GM13976 (cell line): Measurements from ENCODE around the gene KRTAP4-8.
"Not testable (repeated sequence)": the region's sequence is repeated elsewhere in the genome, so short reads cannot be mapped to it uniquely, and the experiment has no call there.

Experiments
- DNase-seq: peaks from one replicate; pipeline ENCODE4 v3.0.0; 2012; ENCODE audit warnings: low spot score
- CTCF ChIP-seq: IDR thresholded peaks from 2 replicates; pipeline ENCODE4 v1.5.1; 2012; ENCODE audit warnings: borderline replicate concordance, mild to moderate bottlenecking; ENCODE audit not compliant: insufficient read depth; ENCODE audit errors: extremely low read depth, missing control alignments, control extremely low read depth
- in situ Hi-C: fragments of 300-500 bp; cut with MboI; formaldehyde crosslinking; loops from one replicate; pipeline ENCODE4 v1.12.0; 2022; ENCODE audit warnings: low sequenced_read_pairs, mixed read lengths, inconsistent platforms; ENCODE audit not compliant: unreplicated experiment

The KRTAP4-8 gene

GRCh38 chr17:41103896-41104295, 6.0 kb upstream of the KRTAP4-8 start:
- DNase-seq = no peak
- in situ Hi-C loops = no loop called here
- TF ChIP-seq CTCF = no peak

DNA sequence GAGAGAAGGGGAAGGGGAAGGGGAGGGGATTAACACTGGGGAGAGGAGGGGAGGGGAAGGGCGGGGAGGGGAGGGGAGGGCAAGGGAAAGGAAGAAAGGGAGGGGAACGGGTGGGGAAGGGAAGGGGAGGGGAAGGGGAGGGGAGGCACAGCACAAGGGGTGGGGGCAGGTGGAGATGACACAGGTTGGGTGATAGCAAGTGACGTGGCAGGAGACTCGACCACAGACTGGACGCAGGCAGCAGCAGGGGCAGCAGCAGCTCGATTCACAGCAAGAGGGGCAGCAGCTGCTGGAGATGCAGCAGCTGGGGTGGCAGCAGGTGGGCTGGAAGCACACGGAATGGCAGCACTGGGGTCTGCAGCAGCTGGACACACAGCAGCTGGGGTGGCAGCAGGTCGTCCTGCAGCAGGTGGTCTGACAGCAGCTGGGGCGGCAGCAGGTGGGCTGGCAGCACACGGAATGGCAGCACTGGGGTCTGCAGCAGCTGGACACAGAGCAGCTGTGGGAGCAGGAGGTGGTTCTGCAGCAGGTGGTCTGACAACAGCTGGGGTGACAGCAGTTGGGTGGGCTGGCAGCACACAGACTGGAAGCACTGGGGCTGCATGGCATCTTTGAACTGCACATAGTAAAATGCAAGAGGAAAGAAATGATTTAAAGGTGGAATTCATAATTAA, 3.8 kb upstream of the KRTAP4-8 start, which contains the start of gene KRTAP4-16:
TSS of gene KRTAP4-16 (minus strand) at position 624 of the 674 bp plus-strand sequence. CDS start at position 624, 0 bp downstream.
- DNase-seq = no peak
- no peak for TF ChIP-seq CTCF
- in situ Hi-C loops = no loop called here

DNA sequence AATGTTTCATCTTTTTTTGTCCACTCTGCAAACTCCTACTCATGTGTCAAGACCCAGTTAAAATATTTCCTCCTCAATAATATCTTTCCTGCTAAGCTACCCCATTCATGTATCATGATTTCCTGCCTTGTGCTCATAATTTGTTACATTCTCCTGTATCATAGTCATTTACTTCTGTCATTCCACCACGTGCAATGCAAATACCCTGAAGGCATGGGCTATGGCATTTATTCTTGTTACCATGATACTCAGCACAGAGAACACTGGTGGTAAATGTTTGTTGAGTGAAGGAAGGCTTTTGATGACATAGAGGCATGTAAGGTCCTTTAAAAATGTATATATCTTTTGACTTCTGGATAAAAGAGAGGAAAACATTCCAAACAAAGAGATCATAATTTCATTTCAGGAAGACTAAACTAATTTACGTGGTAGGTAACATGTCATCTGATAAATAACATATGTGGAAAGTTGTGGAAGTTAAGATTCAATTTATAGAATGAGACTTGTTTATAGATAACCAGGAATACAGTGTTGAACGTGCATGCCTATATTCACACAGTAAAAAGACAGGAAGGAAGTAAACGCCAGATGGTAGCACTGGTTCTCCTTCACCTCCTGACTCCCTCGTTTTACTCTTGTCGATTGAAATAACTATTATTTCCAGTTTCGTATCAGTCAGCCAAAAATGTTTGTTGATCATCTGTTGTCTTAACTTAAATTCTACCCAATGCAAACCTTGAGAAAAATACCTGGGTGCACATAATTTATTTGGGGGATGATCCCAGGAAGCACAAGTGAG, 1.9 kb upstream of the KRTAP4-8 start:
- DNase-seq, in situ Hi-C loops: not testable (repeated sequence)

GRCh38 chr17:41098481-41098880, 539 bp upstream of the KRTAP4-8 start:
- no peak for DNase-seq
- TF ChIP-seq CTCF = no peak
- in situ Hi-C loops = no loop called here

- DNase-seq = no peak
- TF ChIP-seq CTCF = no peak
- in situ Hi-C loops = no loop called here
Measured at GRCh38 chr17:41096055-41096454, 1.9 kb downstream of the KRTAP4-8 start.

DNA sequence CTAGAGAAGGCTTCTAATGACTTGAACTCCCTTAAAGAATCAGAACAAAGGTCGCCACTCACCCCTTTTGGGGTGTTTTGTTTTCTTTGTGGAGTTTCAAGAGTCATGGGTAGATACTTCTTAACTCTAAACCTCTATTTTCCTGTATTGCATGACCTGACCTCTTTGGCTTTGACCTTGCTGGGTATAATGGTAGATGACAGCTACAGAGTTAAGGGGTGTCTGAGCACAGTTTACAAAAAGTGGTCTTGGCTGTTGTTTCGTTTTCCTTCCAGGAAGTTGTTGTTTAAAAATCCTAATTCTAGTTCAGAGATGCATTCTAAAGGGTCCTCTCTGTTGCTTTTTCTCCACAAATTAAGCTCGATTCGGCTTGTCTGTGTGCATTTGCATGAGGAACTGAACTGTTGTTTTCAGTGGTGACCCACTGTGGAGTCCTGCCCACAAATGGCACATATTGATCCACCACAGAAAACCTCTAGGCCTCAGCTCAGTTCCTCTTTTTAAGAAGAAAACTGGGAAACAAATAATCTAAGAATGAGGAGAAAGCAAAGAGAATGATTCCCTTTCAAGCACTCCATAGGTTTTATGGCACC, 9.1 kb downstream of the KRTAP4-8 start:
- DNase-seq, in situ Hi-C loops: not testable (repeated sequence)

DNA sequence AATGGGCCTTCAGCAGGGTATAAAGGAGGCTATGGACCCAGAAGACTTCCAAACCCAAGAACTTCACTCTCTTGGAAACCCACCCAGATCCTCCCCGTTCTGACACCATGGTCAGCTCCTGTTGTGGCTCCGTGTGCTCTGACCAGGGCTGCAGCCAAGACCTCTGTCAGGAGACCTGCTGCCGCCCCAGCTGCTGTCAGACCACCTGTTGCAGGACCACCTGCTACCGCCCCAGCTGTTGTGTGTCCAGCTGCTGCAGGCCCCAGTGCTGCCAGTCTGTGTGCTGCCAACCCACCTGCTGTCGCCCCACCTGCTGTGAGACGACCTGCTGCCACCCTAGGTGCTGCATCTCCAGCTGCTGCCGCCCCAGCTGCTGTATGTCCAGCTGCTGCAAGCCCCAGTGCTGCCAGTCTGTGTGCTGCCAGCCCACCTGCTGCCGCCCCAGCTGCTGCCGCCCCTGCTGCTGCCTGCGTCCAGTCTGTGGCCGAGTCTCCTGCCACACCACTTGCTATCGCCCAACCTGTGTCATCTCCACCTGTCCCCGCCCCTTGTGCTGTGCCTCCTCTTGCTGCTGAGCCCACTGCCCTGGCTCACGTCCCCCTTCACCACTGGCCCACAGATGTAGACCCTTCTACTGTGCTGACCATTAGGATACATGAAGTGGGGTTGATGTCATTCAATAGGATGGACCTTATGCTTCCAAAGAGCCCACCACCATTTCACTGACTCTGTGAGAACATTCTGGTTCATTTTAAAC, 13.7 kb downstream of the KRTAP4-8 start, which contains the start of gene KRTAP4-7:
TSS of gene KRTAP4-7 (plus strand) at position 51 of the 757 bp plus-strand sequence. CDS start at position 108, 57 bp downstream.
- DNase-seq, in situ Hi-C loops: not testable (repeated sequence)

DNA sequence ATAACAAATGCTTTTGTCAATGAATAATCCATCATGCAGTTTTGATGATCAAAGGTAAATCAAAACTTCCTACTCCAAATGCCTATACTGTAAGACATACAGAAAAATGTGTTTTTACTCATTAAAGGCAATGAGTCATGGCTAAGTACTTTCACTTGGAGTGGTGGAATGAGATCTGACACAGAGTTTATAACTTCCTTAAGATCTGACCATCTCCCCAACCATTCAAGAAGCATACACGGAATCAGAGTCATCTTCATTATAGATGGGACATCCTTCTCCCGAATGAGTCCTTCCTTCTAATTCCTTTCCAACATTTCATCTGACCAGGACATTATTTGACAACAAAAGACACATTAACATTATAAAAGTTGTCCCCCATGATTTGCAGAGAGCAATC, 14.5 kb downstream of the KRTAP4-8 start:
- in situ Hi-C loops, DNase-seq: not testable (repeated sequence)
